IPS-15b (cell line): ENCODE results near the gene NIM1K.
"Not testable (repeated sequence)": the region's sequence is repeated elsewhere in the genome, so short reads cannot be mapped to it uniquely, and the experiment has no call there.

ENCODE experiments used
- H3K27me3 ChIP-seq: one replicate; pipeline ENCODE4 v1.6.1; 2013; ENCODE audit warnings: low read length; ENCODE audit not compliant: control insufficient read depth, insufficient read depth
- H3K36me3 ChIP-seq: one replicate; pipeline ENCODE4 v1.6.1; 2013; ENCODE audit warnings: low read length; ENCODE audit not compliant: control insufficient read depth, insufficient read depth
- H3K4me1 ChIP-seq: one replicate; pipeline ENCODE4 v1.6.1; 2013; ENCODE audit warnings: mild to moderate bottlenecking, low read length; ENCODE audit not compliant: control insufficient read depth, insufficient read depth
- H3K4me3 ChIP-seq: one replicate; pipeline ENCODE4 v1.5.1; 2013; ENCODE audit warnings: low read depth, low read length
- H3K9ac ChIP-seq: one replicate; pipeline ENCODE4 v1.6.1; 2013; ENCODE audit warnings: low read depth, mild to moderate bottlenecking, low read length
- H3K9me3 ChIP-seq: one replicate; pipeline ENCODE4 v1.6.1; 2013; ENCODE audit warnings: mild to moderate bottlenecking, low read length; ENCODE audit not compliant: control insufficient read depth, insufficient read depth

Gene NIM1K

DNA sequence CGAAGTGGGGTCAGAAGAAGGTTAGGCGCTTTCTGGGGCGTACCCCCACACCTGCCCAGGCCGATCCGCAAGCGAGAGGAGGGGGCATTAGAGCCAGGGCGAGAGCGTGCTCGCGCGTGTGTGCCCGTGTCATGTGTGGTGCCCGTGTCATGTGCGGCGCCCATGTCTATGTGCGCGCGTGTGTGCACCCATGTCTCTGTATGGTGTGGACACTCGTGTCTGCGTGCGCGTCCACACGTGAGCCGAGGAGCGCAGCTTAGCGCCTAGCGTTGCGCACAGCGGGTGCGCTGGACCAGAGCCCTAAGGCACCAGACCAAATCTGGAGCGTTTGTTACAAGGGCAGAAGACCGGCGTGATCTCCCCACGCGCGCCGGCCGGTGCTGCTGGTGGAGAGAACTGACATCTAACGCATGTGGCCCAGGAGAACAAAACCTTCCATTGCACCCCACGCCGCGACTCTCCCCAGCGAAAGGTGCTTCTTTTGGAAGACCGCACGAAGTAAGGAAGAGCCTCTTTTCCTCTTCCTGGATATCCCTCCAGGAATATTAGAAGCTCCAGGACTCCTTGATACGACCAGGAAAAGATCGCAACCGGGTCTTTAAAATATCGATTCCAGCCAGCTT is 644 bp downstream of the NIM1K start:
- peaks cover 12% of the 10 kb centered on the region for H3K4me1 ChIP-seq
- peaks cover 42% of the 10 kb centered on the region for H3K27me3 ChIP-seq
- no peak overlapping the region for H3K9ac ChIP-seq
- H3K36me3 ChIP-seq = no peaks in the 10 kb centered on the region
- H3K4me3 ChIP-seq = peak overlapping the region; percentile 60
- no peaks in the 10 kb centered on the region for H3K9me3 ChIP-seq

DNA sequence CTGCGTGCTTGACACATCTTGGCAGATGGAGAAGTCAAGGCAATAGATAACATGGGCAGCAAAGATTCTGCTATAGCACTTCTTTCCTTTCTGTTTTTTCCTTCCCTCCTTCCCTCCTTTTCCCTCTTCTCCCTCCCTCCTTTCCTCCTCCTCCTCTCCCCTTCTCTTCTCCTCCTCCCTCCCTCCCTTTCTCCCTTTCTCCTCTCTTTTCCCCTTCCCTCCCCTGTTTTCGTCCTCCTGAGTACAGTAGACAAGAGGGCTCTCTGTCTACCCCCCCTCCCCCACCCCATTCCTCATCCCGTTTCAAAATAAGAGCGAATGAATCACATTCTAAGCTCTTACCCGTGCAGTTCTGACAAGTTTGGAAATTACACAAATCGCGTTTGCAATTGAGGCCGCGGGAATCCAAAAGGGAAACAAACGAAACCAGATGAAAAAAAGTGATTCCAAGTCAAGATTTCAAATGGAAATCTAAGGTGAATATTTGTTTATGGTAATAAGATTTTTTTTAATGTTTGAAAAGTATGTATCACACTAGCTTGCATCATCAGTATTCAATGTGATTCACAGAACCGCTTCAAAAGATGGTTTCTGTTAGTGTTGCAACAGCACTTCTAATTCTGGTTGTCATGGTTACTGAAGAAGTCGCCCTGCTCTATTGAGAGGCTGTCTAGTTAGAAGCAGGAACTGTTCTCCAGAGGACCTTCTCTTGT is 1.3 kb downstream of the NIM1K start:
- Histone ChIP-seq H3K9ac (no peak overlapping the region), H3K9me3 (no peaks in the 10 kb centered on the region), H3K36me3 (no peaks in the 10 kb centered on the region), H3K4me1 (peaks cover 12% of the 10 kb centered on the region), H3K27me3 (peaks cover 42% of the 10 kb centered on the region), H3K4me3 (peak overlapping the region; percentile 60)

DNA sequence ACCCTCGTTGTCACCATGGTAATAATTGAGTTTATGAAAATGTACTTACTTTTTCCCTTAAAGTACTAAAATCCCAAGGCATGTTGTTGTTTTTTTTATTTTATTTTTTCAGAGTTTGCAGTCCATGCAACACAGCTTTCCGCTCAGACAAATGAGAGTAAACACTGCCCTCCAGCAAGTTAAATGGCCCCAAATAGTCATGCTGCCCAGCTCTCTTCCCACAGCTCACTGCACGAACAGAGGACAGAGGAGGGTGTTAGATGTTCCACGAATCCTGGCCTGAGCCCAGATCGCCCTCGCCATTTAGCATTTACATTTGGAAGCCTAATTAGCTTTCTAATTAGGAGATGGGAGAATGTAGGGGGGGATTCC is 1.9 kb downstream of the NIM1K start:
- H3K4me1 ChIP-seq = peaks cover 12% of the 10 kb centered on the region
- no peak overlapping the region for H3K9ac ChIP-seq
- H3K4me3 ChIP-seq = peak overlapping the region; percentile 60
- H3K27me3 ChIP-seq = peaks cover 42% of the 10 kb centered on the region
- H3K36me3 ChIP-seq = no peaks in the 10 kb centered on the region
- no peaks in the 10 kb centered on the region for H3K9me3 ChIP-seq

DNA sequence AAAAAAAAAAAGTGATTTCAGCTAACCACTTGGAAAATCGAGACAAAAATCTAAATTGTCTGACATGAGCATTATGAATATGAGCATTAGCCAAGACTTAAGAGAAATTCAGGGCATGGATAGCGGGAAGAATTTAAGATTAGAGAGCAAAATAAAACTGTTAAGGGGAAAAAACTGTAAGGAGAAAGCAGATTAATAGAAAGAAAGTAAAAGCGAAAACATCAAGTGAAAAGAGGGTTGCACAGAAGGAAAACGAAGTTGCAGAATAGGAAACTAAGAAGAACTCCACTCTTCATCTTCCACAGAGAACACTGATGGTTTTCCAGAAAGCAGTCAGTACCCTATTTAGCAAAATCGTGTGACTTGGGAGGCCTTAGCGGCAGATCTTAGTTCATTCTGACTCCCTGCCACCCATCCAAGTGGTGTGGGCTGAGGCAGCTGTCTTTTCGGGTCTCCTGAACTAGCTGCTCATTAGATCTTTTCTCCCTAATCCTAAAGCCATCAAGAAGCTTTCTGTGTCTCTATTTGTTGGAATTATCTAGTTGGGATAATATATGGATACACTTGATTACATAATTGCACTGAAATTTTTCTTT is 3.7 kb downstream of the NIM1K start:
- Histone ChIP-seq H3K27me3 (peaks cover 32% of the 10 kb centered on the region), H3K4me3 (no peak overlapping the region), H3K9ac (no peak overlapping the region), H3K36me3 (no peaks in the 10 kb centered on the region), H3K9me3 (no peaks in the 10 kb centered on the region), H3K4me1 (peaks cover 12% of the 10 kb centered on the region)

DNA sequence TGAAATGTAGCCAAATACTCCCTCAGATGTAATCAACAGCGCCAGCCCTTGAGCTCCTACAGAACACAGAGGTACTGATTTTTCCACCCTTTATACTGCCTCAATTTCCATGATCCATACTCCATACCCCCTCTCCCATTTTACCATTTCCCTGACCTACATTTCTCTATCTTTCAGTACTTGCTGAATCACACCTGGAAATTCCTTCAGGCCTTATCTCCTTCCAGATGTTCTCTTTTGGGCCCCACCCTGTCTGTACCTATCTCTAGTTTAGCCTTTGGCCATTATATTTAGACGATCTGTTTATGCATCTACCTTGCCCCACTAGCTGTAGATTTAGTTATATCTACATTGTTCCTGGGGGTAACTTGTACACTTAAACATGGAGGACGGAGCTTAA is 5.5 kb downstream of the NIM1K start:
- H3K9ac ChIP-seq = no peak overlapping the region
- no peaks in the 10 kb centered on the region for H3K9me3 ChIP-seq
- H3K4me1 ChIP-seq = peaks cover 12% of the 10 kb centered on the region
- no peak overlapping the region for H3K4me3 ChIP-seq
- H3K36me3 ChIP-seq = no peaks in the 10 kb centered on the region
- H3K27me3 ChIP-seq = peaks cover 19% of the 10 kb centered on the region

DNA sequence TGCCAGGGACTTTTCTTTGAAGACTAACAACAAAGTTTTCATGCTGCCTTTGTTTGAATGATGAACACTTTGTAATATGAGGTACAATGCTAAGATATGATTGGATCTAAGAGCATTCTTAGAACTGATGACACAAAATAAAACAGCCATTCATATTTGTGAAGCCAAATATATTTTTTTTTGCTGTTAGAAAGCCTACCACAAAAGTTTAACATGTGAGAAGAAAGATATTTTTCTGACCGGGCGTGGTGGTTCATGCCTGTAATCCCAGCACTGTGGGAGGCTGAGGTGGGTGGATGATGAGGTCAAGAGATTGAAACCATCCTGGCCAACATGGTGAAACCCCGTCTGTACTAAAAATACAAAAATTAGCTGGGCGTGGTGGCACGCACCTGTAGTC is 9.4 kb downstream of the NIM1K start:
- H3K9me3 ChIP-seq = not testable (repeated sequence)

DNA sequence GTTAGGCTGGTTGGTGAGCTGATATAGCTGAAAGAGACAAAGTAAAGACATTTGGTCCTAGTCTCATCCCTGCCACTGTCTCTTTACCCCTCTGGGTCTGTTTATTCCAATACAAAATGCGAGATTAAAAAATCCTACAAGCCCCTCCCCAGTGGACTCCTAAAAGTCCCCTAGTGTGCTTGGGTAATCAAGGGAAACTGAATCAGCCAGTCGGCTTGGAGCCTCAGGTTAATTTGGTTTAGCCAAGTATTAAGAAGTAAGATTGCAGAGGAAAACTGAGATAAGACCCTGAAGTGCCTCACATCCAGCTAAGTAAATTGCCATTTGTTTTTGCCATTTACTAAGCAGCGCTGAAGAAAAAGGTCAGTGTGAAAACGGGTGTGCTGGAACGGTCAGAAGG is 10.4 kb downstream of the NIM1K start:
- Histone ChIP-seq H3K27me3 (no peaks in the 10 kb centered on the region), H3K9ac (no peak overlapping the region), H3K4me1 (no peaks in the 10 kb centered on the region), H3K4me3 (no peak overlapping the region), H3K9me3 (no peaks in the 10 kb centered on the region), H3K36me3 (no peaks in the 10 kb centered on the region)

More for the DNA sequence above, 9.4 kb downstream of the NIM1K start:
- H3K4me3 ChIP-seq, H3K27me3 ChIP-seq, H3K9ac ChIP-seq, H3K4me1 ChIP-seq, H3K36me3 ChIP-seq: not testable (repeated sequence)

DNA sequence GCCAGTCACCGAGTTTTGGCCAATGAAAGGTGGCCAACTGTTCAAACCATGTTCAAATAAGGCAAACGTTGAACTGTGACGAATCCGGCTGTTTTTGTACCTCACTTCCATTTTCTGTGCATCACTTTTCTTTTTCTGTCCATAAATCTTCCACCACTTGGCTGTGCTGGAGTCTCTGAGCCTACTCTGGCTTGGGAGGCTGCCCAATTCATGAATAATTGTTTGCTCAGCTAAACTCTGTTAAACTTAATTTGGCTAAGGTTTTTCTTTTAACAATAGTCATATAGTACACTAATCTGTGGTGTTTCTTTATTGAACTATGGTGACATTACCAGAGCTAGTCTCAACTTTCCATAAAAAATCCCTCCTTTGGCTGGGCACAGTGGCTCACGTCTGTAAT is 11.3 kb downstream of the NIM1K start:
- Histone ChIP-seq H3K27me3 (no peaks in the 10 kb centered on the region), H3K9ac (no peak overlapping the region), H3K36me3 (no peaks in the 10 kb centered on the region), H3K4me3 (no peak overlapping the region), H3K9me3 (no peaks in the 10 kb centered on the region), H3K4me1 (no peaks in the 10 kb centered on the region)

DNA sequence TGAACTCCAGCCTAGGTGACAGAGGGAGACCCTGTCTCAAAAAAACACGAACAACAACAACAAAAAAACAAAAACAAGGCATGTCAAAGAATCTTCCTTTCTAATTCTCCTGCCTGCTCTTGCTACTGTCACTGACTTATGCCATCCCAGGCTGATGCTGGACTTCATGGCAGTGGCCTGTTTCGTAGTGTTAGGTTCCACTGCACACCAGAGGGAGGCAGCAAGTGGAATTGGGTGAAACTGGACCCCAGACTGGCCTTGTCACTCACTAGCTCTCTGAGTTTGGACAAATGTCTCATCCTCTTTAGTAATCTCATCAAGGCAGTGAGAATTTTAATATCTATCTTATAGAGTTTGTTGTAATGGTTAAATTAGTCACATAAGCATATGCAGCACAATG is 12.9 kb downstream of the NIM1K start:
- Histone ChIP-seq H3K9me3 (no peaks in the 10 kb centered on the region), H3K27me3 (no peaks in the 10 kb centered on the region), H3K36me3 (no peaks in the 10 kb centered on the region), H3K4me3 (no peak overlapping the region), H3K9ac (no peak overlapping the region), H3K4me1 (peaks cover 3% of the 10 kb centered on the region)

DNA sequence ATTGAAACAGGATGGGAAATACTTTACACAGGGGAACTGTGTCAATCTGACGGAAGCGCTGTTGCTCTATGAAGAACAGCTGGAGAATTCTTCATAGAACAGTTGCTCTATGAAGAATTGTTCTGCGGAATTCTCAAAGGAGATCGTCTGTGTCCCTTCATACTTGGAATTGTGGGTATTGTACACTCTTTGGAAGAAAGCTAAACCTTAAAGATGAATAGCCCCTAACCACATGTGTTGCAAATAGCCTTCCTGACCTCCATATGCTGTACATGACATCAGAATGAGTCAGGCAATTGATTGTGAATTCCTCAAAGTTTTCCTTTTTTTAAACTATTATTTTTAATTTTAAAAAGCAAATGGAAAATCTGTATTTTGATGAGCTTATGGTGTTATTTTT is 15.6 kb downstream of the NIM1K start:
- Histone ChIP-seq H3K4me1 (peaks cover 3% of the 10 kb centered on the region), H3K36me3 (no peaks in the 10 kb centered on the region)

DNA sequence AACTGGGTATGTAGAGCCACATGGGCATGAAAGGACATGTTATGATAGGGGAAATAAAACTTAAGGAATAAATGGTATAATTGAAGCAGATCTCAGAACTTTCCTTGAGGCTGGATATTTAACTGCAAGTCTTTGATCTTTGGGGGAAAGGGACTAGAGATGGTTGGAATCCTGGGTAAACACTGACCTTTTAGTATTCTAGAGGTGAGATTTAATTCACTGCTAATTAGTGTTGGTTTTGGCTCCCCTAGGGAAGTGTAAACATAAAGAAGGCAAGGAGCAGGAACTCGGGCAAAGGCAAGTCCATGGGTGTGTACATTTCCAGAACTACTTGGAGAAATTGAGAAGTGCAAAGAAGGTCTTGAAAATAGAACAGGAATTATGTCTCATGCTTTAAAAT is 16.6 kb downstream of the NIM1K start:
- H3K36me3 ChIP-seq = no peaks in the 10 kb centered on the region
- peaks cover 3% of the 10 kb centered on the region for H3K4me1 ChIP-seq
- no peak overlapping the region for H3K4me3 ChIP-seq
- no peaks in the 10 kb centered on the region for H3K27me3 ChIP-seq
- no peak overlapping the region for H3K9ac ChIP-seq
- H3K9me3 ChIP-seq = no peaks in the 10 kb centered on the region

More for the DNA sequence above, 15.6 kb downstream of the NIM1K start:
- Histone ChIP-seq H3K9me3 (no peaks in the 10 kb centered on the region), H3K4me3 (no peak overlapping the region), H3K27me3 (no peaks in the 10 kb centered on the region), H3K9ac (no peak overlapping the region)

DNA sequence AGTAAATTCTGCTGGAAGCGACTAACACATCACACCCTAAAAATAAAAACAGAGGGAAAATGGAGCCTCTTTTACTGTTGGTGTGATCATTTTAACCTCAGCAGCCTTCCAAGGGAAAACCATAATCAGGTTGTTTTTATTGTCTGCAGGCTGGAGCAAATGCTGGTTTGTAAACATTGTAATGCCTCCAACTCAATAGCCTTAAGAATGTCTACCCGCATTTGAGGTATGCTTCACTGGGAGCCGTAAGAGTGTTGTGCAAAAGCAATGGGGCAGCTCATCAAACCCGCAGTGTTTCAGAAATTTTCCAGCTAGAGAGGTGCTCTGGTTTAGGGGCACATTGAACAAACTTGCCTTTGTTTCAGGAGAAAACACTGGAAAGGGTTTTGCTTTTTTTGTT is 17.0 kb downstream of the NIM1K start:
- Histone ChIP-seq H3K4me1 (peaks cover 3% of the 10 kb centered on the region), H3K4me3 (no peak overlapping the region), H3K9ac (no peak overlapping the region), H3K36me3 (no peaks in the 10 kb centered on the region), H3K27me3 (no peaks in the 10 kb centered on the region), H3K9me3 (no peaks in the 10 kb centered on the region)
